ENCODE data around the gene SLAMF7. TPM values are rescaled to one million over a fixed set of nuclear protein-coding genes. Genes with fewer than 3 reads are reported as not detected.

SLAMF7 gene
- total and polyA plus RNA-seq, 4 donors, result 0.80 to 2.9 (median 1.1) TPM

DNA sequence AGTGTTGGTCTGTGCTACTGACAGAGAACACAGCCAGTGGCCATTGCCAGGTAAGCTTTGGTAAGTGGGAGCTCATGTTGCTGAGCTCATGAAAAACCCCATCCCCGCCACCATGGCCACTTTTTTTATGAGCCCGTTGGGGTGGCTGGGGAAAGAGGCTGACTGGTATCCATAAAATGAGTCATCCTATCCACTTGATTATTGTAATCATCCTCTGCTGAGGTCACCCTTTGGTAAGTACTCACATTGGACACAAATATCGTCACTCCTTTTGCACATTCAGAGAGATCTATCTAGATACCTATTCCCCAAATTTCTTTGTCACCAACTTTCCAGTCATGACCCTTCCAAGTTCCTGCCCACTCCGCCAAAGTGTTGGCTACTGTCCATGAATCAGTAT, 22.0 kb downstream of the SLAMF7 start:
- Histone ChIP-seq H3K9me3 (ENCODE audit: control insufficient read depth in 4 of 4, low read length in 3 of 4) (no peaks in the 10 kb centered on the region), H3K9ac (ENCODE audit: low read depth in 1 of 2, low read length in 2 of 2) (no peak overlapping the region), H3K36me3 (ENCODE audit: control insufficient read depth in 4 of 4, insufficient read depth in 3 of 4, low read depth in 1 of 4, low read length in 3 of 4) (no peaks in the 10 kb centered on the region), H3K4me1 (ENCODE audit: control insufficient read depth in 4 of 4, insufficient read depth in 4 of 4, low read length in 3 of 4) (peaks cover 0 to 8% (median 4%) of the 10 kb centered on the region in 4 donors), H3K4me3 (ENCODE audit: low read depth in 1 of 3, low read length in 3 of 3) (no peak overlapping the region), H3K27me3 (ENCODE audit: control insufficient read depth in 4 of 4, insufficient read depth in 4 of 4, low read length in 3 of 4) (no peaks in the 10 kb centered on the region), H3K27ac (ENCODE audit: low read depth in 1 of 2, low read length in 2 of 2) (no peak overlapping the region)
- DNase-seq (ENCODE audit: low spot score), result no peak
- WGBS, result 96% methylated on average over 4 of the region's 4 CpGs
- TF ChIP-seq, protein P1, sequence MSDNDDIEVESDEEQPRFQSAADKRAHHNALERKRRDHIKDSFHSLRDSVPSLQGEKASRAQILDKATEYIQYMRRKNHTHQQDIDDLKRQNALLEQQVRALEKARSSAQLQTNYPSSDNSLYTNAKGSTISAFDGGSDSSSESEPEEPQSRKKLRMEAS (IDR thresholded peaks at IDR 0.05), result no peak

DNA sequence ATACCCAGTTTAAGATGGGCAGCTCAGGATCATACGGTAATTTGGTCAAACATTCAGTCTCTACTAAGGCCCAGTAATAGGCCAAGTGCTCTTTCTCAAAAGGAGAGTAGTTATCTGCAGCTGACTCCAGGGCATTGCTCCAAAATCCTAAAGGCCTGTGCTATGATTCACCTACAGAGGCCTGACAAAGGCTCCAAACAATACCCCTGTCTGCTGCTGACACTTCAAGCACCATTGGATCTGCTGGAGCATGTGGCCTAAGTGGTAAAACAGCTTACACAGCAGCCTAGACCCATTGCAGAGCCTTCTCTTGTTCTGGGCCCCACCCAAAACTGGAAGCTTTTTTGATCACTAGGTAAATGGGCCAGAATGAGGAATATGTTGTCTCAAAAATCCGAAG, 22.8 kb downstream of the SLAMF7 start:
- H3K4me3 ChIP-seq (ENCODE audit: low read depth in 1 of 3, low read length in 3 of 3), result no peak overlapping the region
- no peak overlapping the region for H3K27ac ChIP-seq (ENCODE audit: low read depth in 1 of 2, low read length in 2 of 2)
- no peaks in the 10 kb centered on the region for H3K27me3 ChIP-seq (ENCODE audit: control insufficient read depth in 4 of 4, insufficient read depth in 4 of 4, low read length in 3 of 4)
- 95% methylated on average over 2 of the region's 2 CpGs for WGBS
- no peak for DNase-seq (ENCODE audit: low spot score)
- H3K9me3 ChIP-seq (ENCODE audit: control insufficient read depth in 4 of 4, low read length in 3 of 4), result no peaks in the 10 kb centered on the region
- TF ChIP-seq, protein P2, sequence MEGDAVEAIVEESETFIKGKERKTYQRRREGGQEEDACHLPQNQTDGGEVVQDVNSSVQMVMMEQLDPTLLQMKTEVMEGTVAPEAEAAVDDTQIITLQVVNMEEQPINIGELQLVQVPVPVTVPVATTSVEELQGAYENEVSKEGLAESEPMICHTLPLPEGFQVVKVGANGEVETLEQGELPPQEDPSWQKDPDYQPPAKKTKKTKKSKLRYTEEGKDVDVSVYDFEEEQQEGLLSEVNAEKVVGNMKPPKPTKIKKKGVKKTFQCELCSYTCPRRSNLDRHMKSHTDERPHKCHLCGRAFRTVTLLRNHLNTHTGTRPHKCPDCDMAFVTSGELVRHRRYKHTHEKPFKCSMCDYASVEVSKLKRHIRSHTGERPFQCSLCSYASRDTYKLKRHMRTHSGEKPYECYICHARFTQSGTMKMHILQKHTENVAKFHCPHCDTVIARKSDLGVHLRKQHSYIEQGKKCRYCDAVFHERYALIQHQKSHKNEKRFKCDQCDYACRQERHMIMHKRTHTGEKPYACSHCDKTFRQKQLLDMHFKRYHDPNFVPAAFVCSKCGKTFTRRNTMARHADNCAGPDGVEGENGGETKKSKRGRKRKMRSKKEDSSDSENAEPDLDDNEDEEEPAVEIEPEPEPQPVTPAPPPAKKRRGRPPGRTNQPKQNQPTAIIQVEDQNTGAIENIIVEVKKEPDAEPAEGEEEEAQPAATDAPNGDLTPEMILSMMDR (IDR thresholded peaks at IDR 0.05; ENCODE audit: low read depth, low read length, missing input control), result no peak
- TF ChIP-seq FOXA1 (IDR thresholded peaks at IDR 0.05), result no peak
- peaks cover 0 to 8% (median 4%) of the 10 kb centered on the region in 4 donors for H3K4me1 ChIP-seq (ENCODE audit: control insufficient read depth in 4 of 4, insufficient read depth in 4 of 4, low read length in 3 of 4)
- no peak overlapping the region for H3K9ac ChIP-seq (ENCODE audit: low read depth in 1 of 2, low read length in 2 of 2)
- H3K36me3 ChIP-seq (ENCODE audit: control insufficient read depth in 4 of 4, insufficient read depth in 3 of 4, low read depth in 1 of 4, low read length in 3 of 4), result no peaks in the 10 kb centered on the region

DNA sequence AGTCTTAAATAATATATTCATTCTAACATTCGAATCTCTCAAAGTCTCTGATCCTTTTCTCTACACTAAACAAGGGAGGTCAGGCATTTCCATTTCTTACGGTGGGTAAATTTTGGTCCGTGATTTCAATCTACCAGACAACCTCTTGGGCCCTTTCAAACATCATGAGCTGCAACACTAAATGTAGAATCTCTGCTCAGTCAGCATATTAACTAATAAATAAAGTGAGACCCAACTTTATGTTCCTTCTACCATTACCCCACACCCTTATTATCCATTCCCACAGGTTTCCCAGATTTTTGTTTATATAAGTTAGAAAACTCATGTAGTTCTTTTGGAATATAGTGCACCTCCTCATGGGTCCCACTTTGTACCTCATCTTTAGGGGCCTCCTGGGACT, 24.9 kb downstream of the SLAMF7 start:
- no peak overlapping the region for H3K27ac ChIP-seq (ENCODE audit: low read depth in 1 of 2, low read length in 2 of 2)
- no peaks in the 10 kb centered on the region for H3K27me3 ChIP-seq (ENCODE audit: control insufficient read depth in 4 of 4, insufficient read depth in 4 of 4, low read length in 3 of 4)
- no peaks in the 10 kb centered on the region for H3K36me3 ChIP-seq (ENCODE audit: control insufficient read depth in 4 of 4, insufficient read depth in 3 of 4, low read depth in 1 of 4, low read length in 3 of 4)
- H3K9ac ChIP-seq (ENCODE audit: low read depth in 1 of 2, low read length in 2 of 2), result no peak overlapping the region
- 85% methylated on average over 3 of the region's 3 CpGs for WGBS
- no peaks in the 10 kb centered on the region for H3K9me3 ChIP-seq (ENCODE audit: control insufficient read depth in 4 of 4, low read length in 3 of 4)
- TF ChIP-seq, protein P3, sequence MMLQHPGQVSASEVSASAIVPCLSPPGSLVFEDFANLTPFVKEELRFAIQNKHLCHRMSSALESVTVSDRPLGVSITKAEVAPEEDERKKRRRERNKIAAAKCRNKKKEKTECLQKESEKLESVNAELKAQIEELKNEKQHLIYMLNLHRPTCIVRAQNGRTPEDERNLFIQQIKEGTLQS (IDR thresholded peaks at IDR 0.05), result no peak
- TF ChIP-seq EGR1 (IDR thresholded peaks at IDR 0.05; ENCODE audit: low read depth in 2 of 2) (no peak), SP1 (IDR thresholded peaks at IDR 0.05) (no peak), FOXA1 (IDR thresholded peaks at IDR 0.05) (no peak), NR2F2 (IDR thresholded peaks at IDR 0.05) (no peak), HNF4G (IDR thresholded peaks at IDR 0.05) (no peak), YY1 (IDR thresholded peaks at IDR 0.05) (no peak), FOXA2 (IDR thresholded peaks at IDR 0.05) (no peak), JUND (IDR thresholded peaks at IDR 0.05) (no peak), GABPA (IDR thresholded peaks at IDR 0.05 in 1 of 2, conservative IDR thresholded peaks at IDR 0.05 in 1 of 2) (no peak), RAD21 (IDR thresholded peaks at IDR 0.05) (no peak), RXRA (IDR thresholded peaks at IDR 0.05) (no peak), HNF4A (conservative IDR thresholded peaks at IDR 0.05) (no peak)
- TF ChIP-seq, protein P1 (IDR thresholded peaks at IDR 0.05), result no peak
- TF ChIP-seq, protein P4, sequence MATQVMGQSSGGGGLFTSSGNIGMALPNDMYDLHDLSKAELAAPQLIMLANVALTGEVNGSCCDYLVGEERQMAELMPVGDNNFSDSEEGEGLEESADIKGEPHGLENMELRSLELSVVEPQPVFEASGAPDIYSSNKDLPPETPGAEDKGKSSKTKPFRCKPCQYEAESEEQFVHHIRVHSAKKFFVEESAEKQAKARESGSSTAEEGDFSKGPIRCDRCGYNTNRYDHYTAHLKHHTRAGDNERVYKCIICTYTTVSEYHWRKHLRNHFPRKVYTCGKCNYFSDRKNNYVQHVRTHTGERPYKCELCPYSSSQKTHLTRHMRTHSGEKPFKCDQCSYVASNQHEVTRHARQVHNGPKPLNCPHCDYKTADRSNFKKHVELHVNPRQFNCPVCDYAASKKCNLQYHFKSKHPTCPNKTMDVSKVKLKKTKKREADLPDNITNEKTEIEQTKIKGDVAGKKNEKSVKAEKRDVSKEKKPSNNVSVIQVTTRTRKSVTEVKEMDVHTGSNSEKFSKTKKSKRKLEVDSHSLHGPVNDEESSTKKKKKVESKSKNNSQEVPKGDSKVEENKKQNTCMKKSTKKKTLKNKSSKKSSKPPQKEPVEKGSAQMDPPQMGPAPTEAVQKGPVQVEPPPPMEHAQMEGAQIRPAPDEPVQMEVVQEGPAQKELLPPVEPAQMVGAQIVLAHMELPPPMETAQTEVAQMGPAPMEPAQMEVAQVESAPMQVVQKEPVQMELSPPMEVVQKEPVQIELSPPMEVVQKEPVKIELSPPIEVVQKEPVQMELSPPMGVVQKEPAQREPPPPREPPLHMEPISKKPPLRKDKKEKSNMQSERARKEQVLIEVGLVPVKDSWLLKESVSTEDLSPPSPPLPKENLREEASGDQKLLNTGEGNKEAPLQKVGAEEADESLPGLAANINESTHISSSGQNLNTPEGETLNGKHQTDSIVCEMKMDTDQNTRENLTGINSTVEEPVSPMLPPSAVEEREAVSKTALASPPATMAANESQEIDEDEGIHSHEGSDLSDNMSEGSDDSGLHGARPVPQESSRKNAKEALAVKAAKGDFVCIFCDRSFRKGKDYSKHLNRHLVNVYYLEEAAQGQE (IDR thresholded peaks at IDR 0.05), result no peak
- TF ChIP-seq, protein P2 (IDR thresholded peaks at IDR 0.05; ENCODE audit: low read depth, low read length, missing input control), result no peak
- no peak overlapping the region for H3K4me3 ChIP-seq (ENCODE audit: low read depth in 1 of 3, low read length in 3 of 3)
- peaks cover 0 to 13% (median 4%) of the 10 kb centered on the region in 4 donors for H3K4me1 ChIP-seq (ENCODE audit: control insufficient read depth in 4 of 4, insufficient read depth in 4 of 4, low read length in 3 of 4)
- DNase-seq (ENCODE audit: low spot score), result no peak

Measured in liver (tissue), 9 donors.